Measurements from ENCODE around the gene PROK1. TPM values are rescaled to one million over a fixed set of nuclear protein-coding genes. Genes with fewer than 3 reads are reported as not detected.

The PROK1 gene, protein sequence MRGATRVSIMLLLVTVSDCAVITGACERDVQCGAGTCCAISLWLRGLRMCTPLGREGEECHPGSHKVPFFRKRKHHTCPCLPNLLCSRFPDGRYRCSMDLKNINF
- total RNA-seq (2022; extraction: Qiagen RNA extraction; ENCODE audit: low read depth): not detected in 5 replicates

DNA sequence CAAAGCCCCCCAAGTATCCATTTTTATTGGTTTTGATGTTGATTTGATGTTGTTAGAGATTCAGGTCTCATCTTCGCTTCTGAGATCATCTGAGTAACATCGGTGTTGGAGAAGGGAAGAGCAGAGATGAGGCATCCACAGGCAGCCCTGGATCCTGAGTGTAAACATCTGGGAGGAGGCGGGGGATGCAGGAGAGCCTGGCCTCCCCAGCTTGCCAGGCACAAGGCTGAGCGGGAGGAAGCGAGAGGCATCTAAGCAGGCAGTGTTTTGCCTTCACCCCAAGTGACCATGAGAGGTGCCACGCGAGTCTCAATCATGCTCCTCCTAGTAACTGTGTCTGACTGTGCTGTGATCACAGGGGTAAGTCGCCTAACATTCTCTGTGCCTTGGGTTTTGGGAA is at the start of gene PROK1:
PROK1 (plus strand) TSS at position 221 of the 400 bp plus-strand sequence; CDS start at position 289, 68 bp downstream.

DNA sequence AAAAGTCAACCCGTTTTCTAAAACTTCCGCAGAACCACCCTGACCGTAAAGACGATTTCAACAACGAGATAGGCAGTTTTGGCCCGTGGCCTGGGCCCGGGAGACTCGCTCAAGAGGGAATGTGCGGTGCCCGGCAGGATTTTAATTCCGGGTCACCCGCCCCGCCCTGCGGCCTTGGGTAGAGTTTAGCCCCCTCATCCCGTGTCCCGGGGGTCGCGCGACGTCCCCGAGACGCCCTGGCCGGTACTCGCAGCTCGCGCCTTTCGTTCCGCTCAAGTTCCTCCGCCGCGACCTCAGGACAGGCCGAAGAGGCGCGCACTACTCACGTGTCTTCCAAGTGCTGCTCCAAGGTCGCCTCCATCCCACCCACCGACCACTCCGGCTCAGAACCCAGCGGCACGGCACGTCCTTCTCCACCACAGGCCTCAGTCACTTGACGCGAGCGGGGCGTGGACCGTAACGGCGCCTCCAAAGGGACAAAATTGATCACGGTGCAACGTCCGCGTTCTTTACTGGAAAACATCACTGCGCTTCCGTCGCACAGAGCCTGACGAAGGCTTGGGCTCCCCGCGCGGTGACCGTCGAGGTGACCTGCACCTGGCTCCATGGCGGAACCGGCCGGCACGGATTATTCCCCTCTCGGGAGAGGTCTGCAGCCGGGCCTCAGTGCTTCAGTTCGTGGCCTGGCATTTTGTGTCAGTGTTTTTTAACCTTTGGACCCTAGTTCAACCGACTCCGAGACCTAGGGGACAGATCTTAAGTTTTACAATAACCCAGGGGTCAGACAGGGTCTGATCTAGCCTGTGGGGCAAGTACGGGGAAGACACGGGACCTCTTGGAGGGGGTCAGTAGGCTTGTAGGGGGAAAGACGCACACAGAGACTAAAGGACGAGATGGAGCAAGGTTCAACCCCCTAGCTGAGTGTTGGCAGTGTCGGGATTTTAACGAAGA is 43.4 kb upstream of the PROK1 start, which contains the start of gene LAMTOR5:
LAMTOR5 (minus strand) TSS at position 435 of the 951 bp plus-strand sequence; CDS start at position 361, 74 bp downstream.

Other genes starting within 250 kb of the PROK1 start
- gene KCNC4, start 240.8 kb upstream of the PROK1 start, total RNA-seq (2022; extraction: Qiagen RNA extraction; ENCODE audit: low read depth): 2.2 to 4.4 TPM (median 4.0 TPM) in 5 replicates
- 8.7 to 9.8 TPM (median 8.9 TPM) in 5 replicates for gene RBM15, start 111.8 kb upstream of the PROK1 start, total RNA-seq (2022; extraction: Qiagen RNA extraction; ENCODE audit: low read depth)
- 26.5 to 40.2 TPM (median 37.4 TPM) in 5 replicates for gene SLC16A4, start 60.1 kb upstream of the PROK1 start, total RNA-seq (2022; extraction: Qiagen RNA extraction; ENCODE audit: low read depth)
- 173 to 192 TPM (median 187 TPM) in 5 replicates for gene LAMTOR5, start 43.5 kb upstream of the PROK1 start, total RNA-seq (2022; extraction: Qiagen RNA extraction; ENCODE audit: low read depth)
- gene KCNA10, start 68.0 kb downstream of the PROK1 start, total RNA-seq (2022; extraction: Qiagen RNA extraction; ENCODE audit: low read depth): not detected in 5 replicates
- 0.01 to 0.05 TPM (median 0.03 TPM) in 3 of 5 replicates, not detected in the others for gene KCNA2, start 155.2 kb downstream of the PROK1 start, total RNA-seq (2022; extraction: Qiagen RNA extraction; ENCODE audit: low read depth)
- not detected in 5 replicates for gene KCNA3, start 223.8 kb downstream of the PROK1 start, total RNA-seq (2022; extraction: Qiagen RNA extraction; ENCODE audit: low read depth)

Measured in A549 treated with CpdA at 1 μM for 4 hours (cell line).